OCI-LY3 (cell line): ENCODE measurements around the gene ISOC2.

Experiments used
- H2AFZ ChIP-seq: fragments of 200-600, 300-600 bp; shearing (Covaris generic); 2 replicates; pipeline ENCODE4 v1.6.0; 2014; ENCODE audit warnings: antibody characterized with exemption, low read depth, low read length
- H3K27ac ChIP-seq: fragments of 200-600, 300-600 bp; sonication (generic); 2 replicates; pipeline ENCODE4 v1.5.1; 2014; ENCODE audit warnings: mild to moderate bottlenecking, low read length, moderate library complexity, mixed read lengths
- H3K27me3 ChIP-seq: fragments of 200-600, 300-600 bp; sonication (generic); 2 replicates; pipeline ENCODE4 v1.6.1; 2014; ENCODE audit warnings: low read depth, low read length, mixed read lengths
- H3K36me3 ChIP-seq: fragments of 200-600, 300-600 bp; sonication (generic); replicated peaks from 2 replicates; pipeline ENCODE3; 2014; ENCODE audit warnings: low read depth, low read length, mixed read lengths
- H3K4me1 ChIP-seq: fragments of 300-600, 200-600 bp; sonication (generic); 2 replicates; pipeline ENCODE4 v1.6.1; 2014; ENCODE audit warnings: low read length, mixed read lengths
- H3K4me2 ChIP-seq: fragments of 200-600, 300-600 bp; sonication (generic); 2 replicates; pipeline ENCODE4 v1.6.1; 2014; ENCODE audit warnings: low read length, mixed read lengths
- H3K4me3 ChIP-seq: fragments of 300-600, 200-600 bp; sonication (generic); 2 replicates; pipeline ENCODE4 v1.5.1; 2014; ENCODE audit warnings: antibody characterized with exemption, mild to moderate bottlenecking, low read length, moderate library complexity
- H3K79me2 ChIP-seq: fragments of 300-600, 200-600 bp; shearing (Covaris generic); 2 replicates; pipeline ENCODE4 v1.6.1; 2014; ENCODE audit warnings: mild to moderate bottlenecking, low read length, mixed read lengths
- H3K9ac ChIP-seq: fragments of 300-600, 200-600 bp; shearing (Covaris generic); 2 replicates; pipeline ENCODE4 v1.6.0; 2014; ENCODE audit warnings: mild to moderate bottlenecking, low read length, moderate library complexity
- H3K9me3 ChIP-seq: fragments of 200-600, 300-600 bp; shearing (Covaris generic); 2 replicates; pipeline ENCODE4 v1.6.1; 2014; ENCODE audit warnings: low read length, mixed read lengths; ENCODE audit not compliant: insufficient read depth
- H4K20me1 ChIP-seq: fragments of 200-600, 300-600 bp; sonication (generic); 2 replicates; pipeline ENCODE4 v1.6.1; 2016; ENCODE audit warnings: low read length, mixed read lengths; ENCODE audit not compliant: insufficient read depth
- EZH2phosphoT487 ChIP-seq: fragments of 200-600 bp; shearing (Covaris generic); IDR thresholded peaks from 2 replicates; pipeline ENCODE4 v1.6.1; 2018; ENCODE audit warnings: antibody characterized with exemption, mixed run types, low read depth
- TF ChIP-seq, protein P1 (sequence below): fragments of 200-600, 300-600 bp; sonication (generic); IDR thresholded peaks from 2 replicates; pipeline ENCODE4 v1.5.1; 2014; ENCODE audit warnings: antibody characterized with exemption, low read length, low read depth

ISOC2 gene

GRCh38 chr19:55503502-55504251 is 42.2 kb upstream of the ISOC2 start:
- peaks cover 6% of the 10 kb centered on the region for H3K4me1 ChIP-seq
- H2AFZ ChIP-seq = peak overlapping the region; percentile 98
- H3K27ac ChIP-seq = peak overlapping the region; percentile 47
- no peaks in the 10 kb centered on the region for H4K20me1 ChIP-seq
- H3K9me3 ChIP-seq = 0 out of 2 replicates have a peak, but pooled peaks cover 4% of the 10 kb centered on the region
- H3K27me3 ChIP-seq = peaks cover 6% of the 10 kb centered on the region; the same call in 1 of the 2 replicates
- peak overlapping the region; percentile 81 for H3K4me3 ChIP-seq
- peaks cover 2% of the 10 kb centered on the region for H3K36me3 ChIP-seq
- H3K9ac ChIP-seq = peak overlapping the region; percentile 62; the same call in 1 of the 2 replicates
- no peak for TF ChIP-seq EZH2phosphoT487
- TF ChIP-seq, protein P1, sequence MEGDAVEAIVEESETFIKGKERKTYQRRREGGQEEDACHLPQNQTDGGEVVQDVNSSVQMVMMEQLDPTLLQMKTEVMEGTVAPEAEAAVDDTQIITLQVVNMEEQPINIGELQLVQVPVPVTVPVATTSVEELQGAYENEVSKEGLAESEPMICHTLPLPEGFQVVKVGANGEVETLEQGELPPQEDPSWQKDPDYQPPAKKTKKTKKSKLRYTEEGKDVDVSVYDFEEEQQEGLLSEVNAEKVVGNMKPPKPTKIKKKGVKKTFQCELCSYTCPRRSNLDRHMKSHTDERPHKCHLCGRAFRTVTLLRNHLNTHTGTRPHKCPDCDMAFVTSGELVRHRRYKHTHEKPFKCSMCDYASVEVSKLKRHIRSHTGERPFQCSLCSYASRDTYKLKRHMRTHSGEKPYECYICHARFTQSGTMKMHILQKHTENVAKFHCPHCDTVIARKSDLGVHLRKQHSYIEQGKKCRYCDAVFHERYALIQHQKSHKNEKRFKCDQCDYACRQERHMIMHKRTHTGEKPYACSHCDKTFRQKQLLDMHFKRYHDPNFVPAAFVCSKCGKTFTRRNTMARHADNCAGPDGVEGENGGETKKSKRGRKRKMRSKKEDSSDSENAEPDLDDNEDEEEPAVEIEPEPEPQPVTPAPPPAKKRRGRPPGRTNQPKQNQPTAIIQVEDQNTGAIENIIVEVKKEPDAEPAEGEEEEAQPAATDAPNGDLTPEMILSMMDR = peak; percentile 99
- peak overlapping the region; percentile 79 for H3K4me2 ChIP-seq
- no peaks in the 10 kb centered on the region for H3K79me2 ChIP-seq

- peaks cover 2% of the 10 kb centered on the region for H3K36me3 ChIP-seq
- H3K4me3 ChIP-seq = peak overlapping the region; percentile 81
- H4K20me1 ChIP-seq = no peaks in the 10 kb centered on the region
- peaks cover 6% of the 10 kb centered on the region; the same call in 1 of the 2 replicates for H3K27me3 ChIP-seq
- H3K4me1 ChIP-seq = peaks cover 6% of the 10 kb centered on the region
- H2AFZ ChIP-seq = peak overlapping the region; percentile 98
- H3K9ac ChIP-seq = no peak overlapping the region
- H3K27ac ChIP-seq = no peak overlapping the region
- 0 out of 2 replicates have a peak, but pooled peaks cover 4% of the 10 kb centered on the region for H3K9me3 ChIP-seq
- H3K4me2 ChIP-seq = peak overlapping the region; percentile 79
- H3K79me2 ChIP-seq = no peaks in the 10 kb centered on the region
- TF ChIP-seq, protein P1 = no peak
- no peak for TF ChIP-seq EZH2phosphoT487
Observed at GRCh38 chr19:55503157-55503501, 41.7 kb upstream of the ISOC2 start.

DNA sequence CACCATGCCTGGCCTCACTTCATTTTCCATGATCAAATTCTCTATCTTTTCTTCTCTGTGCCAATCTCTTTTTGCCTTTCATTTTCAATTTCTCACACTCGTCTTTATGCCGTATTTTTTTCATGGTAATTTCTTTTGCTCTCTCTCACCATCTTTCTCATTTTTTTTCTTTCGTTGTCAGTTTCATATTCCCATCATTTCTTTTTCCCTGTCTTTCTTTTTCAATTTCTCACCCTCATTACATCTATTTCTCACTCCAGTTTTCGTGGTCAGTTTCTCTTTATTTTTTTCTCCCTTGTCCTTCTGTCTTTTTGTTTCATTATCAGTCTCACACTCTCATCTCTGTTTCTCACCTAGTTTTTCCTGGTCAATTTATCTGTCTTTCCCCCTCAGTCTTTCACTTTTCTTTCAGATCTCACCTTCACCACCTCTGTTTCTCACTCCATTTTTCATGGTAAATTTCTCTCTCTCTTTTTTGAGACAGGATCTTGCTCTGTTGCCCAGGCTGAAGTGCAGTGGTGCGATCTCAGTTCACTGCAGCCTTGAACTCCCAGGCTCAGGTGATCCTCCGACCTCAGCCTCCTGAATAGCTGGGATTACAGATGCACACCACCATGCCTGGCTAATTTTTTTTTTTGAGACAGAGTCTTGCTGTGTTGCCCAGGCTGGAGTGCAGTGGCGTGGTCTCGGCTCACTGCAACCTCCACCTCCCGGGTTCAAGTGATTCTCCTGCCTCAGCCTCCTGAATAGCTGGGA is 40.9 kb upstream of the ISOC2 start:
- Histone ChIP-seq H3K36me3 (peaks cover 2% of the 10 kb centered on the region), H4K20me1 (no peaks in the 10 kb centered on the region), H3K27me3 (peaks cover 6% of the 10 kb centered on the region; the same call in 1 of the 2 replicates), H3K4me1 (peaks cover 6% of the 10 kb centered on the region), H3K4me2 (no peak overlapping the region), H3K9ac (no peak overlapping the region), H3K27ac (no peak overlapping the region), H3K4me3 (no peak overlapping the region), H3K9me3 (0 out of 2 replicates have a peak, but pooled peaks cover 4% of the 10 kb centered on the region), H3K79me2 (no peaks in the 10 kb centered on the region), H2AFZ (no peak overlapping the region)
- TF ChIP-seq, protein P1 = no peak
- no peak for TF ChIP-seq EZH2phosphoT487

DNA sequence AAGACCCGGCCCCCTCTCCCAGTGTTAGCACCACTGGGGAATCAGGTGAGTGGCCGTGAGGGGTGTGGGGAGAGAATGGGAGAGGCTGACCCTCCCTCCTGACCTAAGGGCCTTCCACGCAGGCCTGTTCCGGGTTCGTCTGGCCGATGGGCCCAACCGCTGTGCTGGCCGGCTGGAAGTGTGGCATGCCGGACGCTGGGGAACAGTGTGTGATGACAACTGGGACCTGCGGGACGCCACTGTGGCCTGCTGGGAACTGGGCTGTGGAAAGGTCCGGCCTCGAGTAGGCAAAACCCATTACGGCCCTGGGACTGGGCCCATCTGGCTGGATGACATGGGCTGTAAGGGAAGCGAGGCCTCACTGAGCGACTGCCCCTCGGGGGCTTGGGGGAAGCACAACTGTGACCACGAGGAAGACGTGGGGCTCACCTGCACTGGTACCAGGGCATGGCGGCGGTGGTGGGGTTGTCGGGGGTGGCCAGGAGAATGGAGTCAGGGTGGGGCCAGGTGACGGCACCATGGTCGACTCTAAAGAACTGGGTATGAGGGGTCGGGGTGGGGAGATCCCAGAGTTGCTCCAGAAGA is 39.0 kb upstream of the ISOC2 start:
- H3K4me3 ChIP-seq = no peak overlapping the region
- H3K79me2 ChIP-seq = no peaks in the 10 kb centered on the region
- peaks cover 6% of the 10 kb centered on the region for H3K4me1 ChIP-seq
- H3K27me3 ChIP-seq = peaks cover 6% of the 10 kb centered on the region; the same call in 1 of the 2 replicates
- 0 out of 2 replicates have a peak, but pooled peaks cover 4% of the 10 kb centered on the region for H3K9me3 ChIP-seq
- no peak overlapping the region for H3K4me2 ChIP-seq
- no peak overlapping the region for H3K27ac ChIP-seq
- H4K20me1 ChIP-seq = no peaks in the 10 kb centered on the region
- no peak overlapping the region for H2AFZ ChIP-seq
- H3K36me3 ChIP-seq = peaks cover 2% of the 10 kb centered on the region
- no peak overlapping the region for H3K9ac ChIP-seq
- TF ChIP-seq, protein P1 = no peak
- no peak for TF ChIP-seq EZH2phosphoT487
